ENCODE results near the gene IFIT1.

- TF ChIP-seq CTCF (IDR thresholded peaks at IDR 0.05; ENCODE audit: poor library complexity) = no peak
- TF ChIP-seq EZH2 (IDR thresholded peaks at IDR 0.05; ENCODE audit: borderline replicate concordance) = no peak
- no peak for TF ChIP-seq EZH2phosphoT487 (IDR thresholded peaks at IDR 0.05; ENCODE audit: low read depth, severe bottlenecking, unreplicated experiment)
These were observed 35.3 kb upstream of the IFIT1 start for GRCh38 chr10:89357096-89357495.

Data from hepatocyte (in vitro differentiated cells).